ENCODE data around the gene MAPK11. TPM values are rescaled to one million over a fixed set of nuclear protein-coding genes. Genes with fewer than 3 reads are reported as not detected.

Gene MAPK11
- total RNA-seq, 1 donor from 2014 or later, result 11.9 TPM

GRCh38 chr22:50246242-50247175 is 23.7 kb downstream of the MAPK11 start:
- Histone ChIP-seq H3K27me3 (ENCODE audit: control insufficient read depth, insufficient read depth, low read length) (no peaks in the 10 kb centered on the region), H3K36me3 (ENCODE audit: control insufficient read depth, insufficient read depth, low read length) (peaks cover 4% of the 10 kb centered on the region), H3K4me3 (ENCODE audit: low read depth, low read length) (no peak overlapping the region)
- DNase-seq (ENCODE audit: low read depth), result no peak
- TF ChIP-seq CTCF (IDR thresholded peaks at IDR 0.05; ENCODE audit: insufficient read depth, low read length, poor library complexity, severe bottlenecking), result no peak

- no peak for TF ChIP-seq CTCF (IDR thresholded peaks at IDR 0.05; ENCODE audit: insufficient read depth, low read length, poor library complexity, severe bottlenecking)
- H3K36me3 ChIP-seq (ENCODE audit: control insufficient read depth, insufficient read depth, low read length), result peaks cover 4% of the 10 kb centered on the region
These were observed 24.7 kb downstream of the MAPK11 start for GRCh38 chr22:50245214-50246072.

GRCh38 chr22:50244420-50245213 is 25.6 kb downstream of the MAPK11 start, which contains the start of gene TUBGCP6:
Gene TUBGCP6 (minus strand): TSS chr22:50245023. CDS start chr22:50244459, 564 bp downstream.
- peak; percentile 18 for TF ChIP-seq CTCF (IDR thresholded peaks at IDR 0.05; ENCODE audit: insufficient read depth, low read length, poor library complexity, severe bottlenecking)
- peak; percentile 64 for DNase-seq (ENCODE audit: low read depth)
- H3K4me3 ChIP-seq (ENCODE audit: low read depth, low read length), result peak within 1 kb of the TSS; percentile 71
- peaks cover 6% of the 10 kb centered on the region for H3K36me3 ChIP-seq (ENCODE audit: control insufficient read depth, insufficient read depth, low read length)
- no peaks in the 10 kb centered on the region for H3K27me3 ChIP-seq (ENCODE audit: control insufficient read depth, insufficient read depth, low read length)

More at GRCh38 chr22:50245214-50246072, 24.7 kb downstream of the MAPK11 start:
- no peak for DNase-seq (ENCODE audit: low read depth)
- H3K27me3 ChIP-seq (ENCODE audit: control insufficient read depth, insufficient read depth, low read length), result no peaks in the 10 kb centered on the region
- H3K4me3 ChIP-seq (ENCODE audit: low read depth, low read length), result peak overlapping the region; percentile 71

GRCh38 chr22:50243685-50244419 is 26.3 kb downstream of the MAPK11 start:
- TF ChIP-seq CTCF (IDR thresholded peaks at IDR 0.05; ENCODE audit: insufficient read depth, low read length, poor library complexity, severe bottlenecking), result no peak
- no peaks in the 10 kb centered on the region for H3K27me3 ChIP-seq (ENCODE audit: control insufficient read depth, insufficient read depth, low read length)
- DNase-seq (ENCODE audit: low read depth), result no peak
- peak overlapping the region; percentile 71 for H3K4me3 ChIP-seq (ENCODE audit: low read depth, low read length)
- H3K36me3 ChIP-seq (ENCODE audit: control insufficient read depth, insufficient read depth, low read length), result peaks cover 6% of the 10 kb centered on the region
